ENCODE measurements around the gene CLIP1. TPM values are rescaled to one million over a fixed set of nuclear protein-coding genes. Genes with fewer than 3 reads are reported as not detected.

CLIP1 gene
- total RNA-seq, 1 donor from 2014 or later, result 135 TPM

DNA sequence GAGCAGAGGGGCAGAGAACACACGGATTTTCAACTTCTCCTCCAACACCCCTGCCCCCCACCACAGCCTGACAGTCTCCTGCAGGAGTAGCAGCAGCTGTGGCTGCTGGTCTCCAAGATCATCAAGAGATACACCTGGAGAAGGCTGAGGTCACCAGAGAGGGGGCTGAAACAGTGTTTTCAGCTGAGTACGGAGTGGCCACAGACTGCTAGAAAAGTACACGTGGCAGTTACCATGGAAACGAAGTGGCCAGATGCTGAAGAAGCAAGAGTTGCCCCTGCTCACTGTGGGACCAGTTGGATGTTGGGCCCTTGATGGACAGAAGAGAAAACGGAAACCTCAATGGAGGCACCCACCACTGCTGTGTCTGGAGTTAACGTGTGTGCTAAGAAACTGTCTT, 191.7 kb downstream of the CLIP1 start:
- no peak overlapping the region for H3K27ac ChIP-seq
- intact Hi-C loops (cut with DNase I), result no loop called here
- H3K4me3 ChIP-seq, result no peak overlapping the region
- no peak for DNase-seq (ENCODE audit: extremely low spot score in 2 of 2)
- peaks cover 3 to 42% of the 10 kb centered on the region in 2 donors for H3K36me3 ChIP-seq
- no peaks in the 10 kb centered on the region for H3K27me3 ChIP-seq
- H3K4me1 ChIP-seq, result peaks cover 9% of the 10 kb centered on the region
- TF ChIP-seq POLR2AphosphoS5 (IDR thresholded peaks at IDR 0.05; ENCODE audit: insufficient read depth in 1 of 2, low read depth in 1 of 2) (no peak), POLR2A (IDR thresholded peaks at IDR 0.05) (no peak), CTCF (IDR thresholded peaks at IDR 0.05) (no peak)
- H3K9me3 ChIP-seq, result no peaks in the 10 kb centered on the region

GRCh38 chr12:122228092-122228491, 194.4 kb downstream of the CLIP1 start:
- no peaks in the 10 kb centered on the region for H3K27me3 ChIP-seq
- no peak overlapping the region for H3K27ac ChIP-seq
- H3K4me1 ChIP-seq, result peaks cover 30% of the 10 kb centered on the region
- intact Hi-C loops (cut with DNase I), result no loop called here
- no peak for DNase-seq (ENCODE audit: extremely low spot score in 2 of 2)
- H3K36me3 ChIP-seq, result peaks cover 0 to 28% of the 10 kb centered on the region in 2 donors
- TF ChIP-seq POLR2A (IDR thresholded peaks at IDR 0.05) (no peak), POLR2AphosphoS5 (IDR thresholded peaks at IDR 0.05; ENCODE audit: insufficient read depth in 1 of 2, low read depth in 1 of 2) (no peak), CTCF (IDR thresholded peaks at IDR 0.05) (no peak)
- H3K9me3 ChIP-seq, result no peaks in the 10 kb centered on the region
- no peak overlapping the region for H3K4me3 ChIP-seq

DNA sequence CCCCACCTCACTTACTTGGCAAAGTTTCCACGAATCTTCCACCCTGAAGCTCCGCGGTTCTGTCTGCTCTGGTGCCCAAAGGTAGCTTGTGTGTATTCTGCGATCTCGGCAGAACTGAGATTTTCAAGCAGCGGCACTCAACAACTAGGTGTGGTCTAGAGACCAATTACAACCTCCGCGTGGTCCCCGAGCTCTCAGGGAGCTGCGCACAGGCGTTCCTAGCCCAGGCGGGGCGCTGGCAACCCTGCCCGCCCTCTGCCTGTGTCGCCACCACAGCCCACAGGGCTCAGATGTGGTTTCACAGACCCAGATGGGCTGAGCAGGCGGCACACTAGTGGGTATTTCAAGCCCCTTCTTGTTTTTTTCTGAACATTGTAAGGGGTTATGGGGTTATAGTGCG, 195.1 kb downstream of the CLIP1 start:
- H3K9me3 ChIP-seq, result no peaks in the 10 kb centered on the region
- peaks cover 30% of the 10 kb centered on the region for H3K4me1 ChIP-seq
- no peak overlapping the region for H3K27ac ChIP-seq
- no peak overlapping the region for H3K4me3 ChIP-seq
- H3K36me3 ChIP-seq, result peaks cover 0 to 28% of the 10 kb centered on the region in 2 donors
- DNase-seq (ENCODE audit: extremely low spot score in 2 of 2), result no peak
- no peak for TF ChIP-seq POLR2A (IDR thresholded peaks at IDR 0.05)
- no peak for TF ChIP-seq CTCF (IDR thresholded peaks at IDR 0.05)
- no peak for TF ChIP-seq POLR2AphosphoS5 (IDR thresholded peaks at IDR 0.05; ENCODE audit: insufficient read depth in 1 of 2, low read depth in 1 of 2)
- intact Hi-C loops (cut with DNase I), result no loop called here
- no peaks in the 10 kb centered on the region for H3K27me3 ChIP-seq

DNA sequence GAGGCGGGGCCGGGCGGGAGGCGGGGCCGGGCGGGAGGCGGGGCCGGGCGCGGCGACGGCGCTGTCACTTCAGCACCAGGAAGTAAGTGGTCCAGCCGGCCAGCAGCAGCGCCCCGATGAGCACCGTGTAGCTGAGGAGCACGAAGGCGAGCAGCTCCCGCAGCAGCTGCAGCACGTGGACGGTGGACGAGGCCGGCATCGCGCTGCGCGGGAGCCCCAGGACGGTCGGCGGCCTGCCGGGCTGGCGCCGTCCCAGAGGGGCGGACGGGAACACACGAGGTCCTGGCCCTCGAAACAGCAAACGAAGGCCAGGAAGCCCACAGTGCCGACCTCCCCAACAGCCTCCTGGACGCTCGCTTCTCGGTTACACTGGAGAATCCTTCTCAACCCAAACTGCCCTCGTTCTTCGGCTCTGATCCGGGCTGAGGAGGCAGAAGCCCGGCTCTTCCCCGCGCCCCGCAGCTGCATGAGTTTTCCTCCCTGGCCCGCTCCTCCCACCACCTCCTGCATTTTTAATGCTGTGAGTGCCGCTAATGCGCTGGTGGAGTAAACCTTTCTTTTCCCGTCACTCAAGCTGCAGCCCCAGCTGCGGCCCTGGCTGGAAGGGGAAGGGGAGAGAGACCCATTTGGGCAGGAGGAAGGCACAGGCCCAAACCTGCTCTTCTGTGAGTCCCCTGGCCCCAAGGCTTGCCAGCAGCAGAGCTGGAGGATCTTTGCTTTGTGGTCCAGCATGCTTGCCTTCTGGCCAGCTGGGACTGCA, 195.9 kb downstream of the CLIP1 start:
- H3K9me3 ChIP-seq, result no peaks in the 10 kb centered on the region
- peak in 1 of 2 donors; percentile 87 for DNase-seq (ENCODE audit: extremely low spot score in 2 of 2)
- peaks cover 0 to 29% of the 10 kb centered on the region in 2 donors for H3K36me3 ChIP-seq
- TF ChIP-seq POLR2AphosphoS5 (IDR thresholded peaks at IDR 0.05; ENCODE audit: insufficient read depth in 1 of 2, low read depth in 1 of 2) (no peak), POLR2A (IDR thresholded peaks at IDR 0.05) (no peak)
- peak overlapping the region; percentile 50 to 98 for H3K4me3 ChIP-seq
- intact Hi-C loops (cut with DNase I), result no loop called here
- no peaks in the 10 kb centered on the region for H3K27me3 ChIP-seq
- peaks cover 30% of the 10 kb centered on the region for H3K4me1 ChIP-seq
- H3K27ac ChIP-seq, result peak overlapping the region; percentile 32

GRCh38 chr12:122225683-122226365, 196.6 kb downstream of the CLIP1 start, which contains the start of gene DIABLO:
Gene DIABLO, minus strand, starts transcription at chr12:122226052. Its CDS starts 38 bp downstream, at chr12:122226014.
- Histone ChIP-seq H3K9me3 (no peaks in the 10 kb centered on the region), H3K27me3 (no peaks in the 10 kb centered on the region), H3K4me1 (peaks cover 30% of the 10 kb centered on the region), H3K4me3 (peak within 1 kb of the TSS; percentile 95 to 98), H3K36me3 (peaks cover 0 to 30% of the 10 kb centered on the region in 2 donors), H3K27ac (peak within 1 kb of the TSS; percentile 88)
- DNase-seq (ENCODE audit: extremely low spot score in 2 of 2), result peak; percentile 98 to 99
- intact Hi-C loops (cut with DNase I), result no loop called here
- TF ChIP-seq POLR2AphosphoS5 (IDR thresholded peaks at IDR 0.05; ENCODE audit: insufficient read depth in 1 of 2, low read depth in 1 of 2) (peak; percentile 99), CTCF (IDR thresholded peaks at IDR 0.05) (no peak), POLR2A (IDR thresholded peaks at IDR 0.05) (peak in 1 of 2 donors; percentile 83)

Other genes with a start within 250 kb of the CLIP1 start
- gene IL31, start 248.4 kb downstream of the CLIP1 start, total RNA-seq, result not detected
- not detected for gene LRRC43, start 239.5 kb downstream of the CLIP1 start, total RNA-seq
- gene B3GNT4, start 219.0 kb downstream of the CLIP1 start, total RNA-seq, result 2.9 TPM
- gene DIABLO, start 196.6 kb downstream of the CLIP1 start, total RNA-seq, result 47.9 TPM
- gene VPS33A, start 156.2 kb downstream of the CLIP1 start, total RNA-seq, result 11.0 TPM
- 28.2 TPM for gene ZCCHC8, start 78.3 kb upstream of the CLIP1 start, total RNA-seq
- 93.3 TPM for gene RSRC2, start 104.3 kb upstream of the CLIP1 start, total RNA-seq
- gene KNTC1, start 104.6 kb upstream of the CLIP1 start, total RNA-seq, result 18.7 TPM

Data from vagina (tissue), 2 donors.